Rectal smooth muscle tissue (tissue), 1 donor: ENCODE results near the gene CEBPZ.
"Not testable (repeated sequence)": the region's sequence is repeated elsewhere in the genome, so short reads cannot be mapped to it uniquely, and the experiment has no call there.

ENCODE experiments used
- H3K27ac ChIP-seq: one replicate; pipeline ENCODE4 v1.7.0; 2013; ENCODE audit warnings: low read depth, low read length, inconsistent platforms
- H3K27me3 ChIP-seq: one replicate; pipeline ENCODE4 v1.7.0; 2013; ENCODE audit warnings: low read length; ENCODE audit not compliant: control insufficient read depth, insufficient read depth
- H3K36me3 ChIP-seq: one replicate; pipeline ENCODE4 v1.7.0; 2013; ENCODE audit warnings: low read length; ENCODE audit not compliant: control insufficient read depth, insufficient read depth
- H3K4me1 ChIP-seq: one replicate; pipeline ENCODE4 v1.7.0; 2013; ENCODE audit warnings: low read length; ENCODE audit not compliant: control insufficient read depth, insufficient read depth
- H3K4me3 ChIP-seq: one replicate; pipeline ENCODE4 v1.7.0; 2013; ENCODE audit warnings: low read length
- H3K9ac ChIP-seq: one replicate; pipeline ENCODE4 v1.7.0; 2013; ENCODE audit warnings: low read length

The CEBPZ gene

GRCh38 chr2:37244017-37244416 lies 12.6 kb upstream of the CEBPZ start:
- H3K4me1 ChIP-seq = no peaks in the 10 kb centered on the region
- H3K27ac ChIP-seq = no peak overlapping the region
- no peak overlapping the region for H3K4me3 ChIP-seq
- no peak overlapping the region for H3K9ac ChIP-seq
- H3K36me3 ChIP-seq = peaks cover 17% of the 10 kb centered on the region
- no peaks in the 10 kb centered on the region for H3K27me3 ChIP-seq

GRCh38 chr2:37243435-37243834 lies 12.0 kb upstream of the CEBPZ start:
- H3K4me3 ChIP-seq = no peak overlapping the region
- H3K9ac ChIP-seq = no peak overlapping the region
- peaks cover 17% of the 10 kb centered on the region for H3K36me3 ChIP-seq
- no peaks in the 10 kb centered on the region for H3K4me1 ChIP-seq
- no peak overlapping the region for H3K27ac ChIP-seq
- H3K27me3 ChIP-seq = no peaks in the 10 kb centered on the region

- H3K4me3 ChIP-seq = peak overlapping the region; percentile 84
- H3K27ac ChIP-seq = peak overlapping the region; percentile 94
Observed at GRCh38 chr2:37232131-37232933, 936 bp upstream of the CEBPZ start.

GRCh38 chr2:37230581-37230980 lies 815 bp downstream of the CEBPZ start:
- H3K36me3 ChIP-seq = peaks cover 11% of the 10 kb centered on the region
- H3K27ac ChIP-seq = peak overlapping the region; percentile 94
- H3K4me3 ChIP-seq = peak overlapping the region; percentile 84
- no peaks in the 10 kb centered on the region for H3K27me3 ChIP-seq
- peak overlapping the region; percentile 49 for H3K9ac ChIP-seq
- H3K4me1 ChIP-seq = peaks cover 15% of the 10 kb centered on the region

More at GRCh38 chr2:37232131-37232933, 936 bp upstream of the CEBPZ start:
- Histone ChIP-seq H3K27me3 (no peaks in the 10 kb centered on the region), H3K4me1 (peaks cover 15% of the 10 kb centered on the region), H3K9ac (peak overlapping the region; percentile 95), H3K36me3 (peaks cover 14% of the 10 kb centered on the region)

- Histone ChIP-seq H3K36me3 (peaks cover 11% of the 10 kb centered on the region), H3K27me3 (no peaks in the 10 kb centered on the region), H3K9ac (no peak overlapping the region), H3K4me1 (peaks cover 15% of the 10 kb centered on the region), H3K27ac (no peak overlapping the region), H3K4me3 (no peak overlapping the region)
Observed at GRCh38 chr2:37228788-37229187, 2.6 kb downstream of the CEBPZ start.

- Histone ChIP-seq H3K27me3 (no peaks in the 10 kb centered on the region), H3K27ac (no peak overlapping the region), H3K4me1 (peaks cover 9% of the 10 kb centered on the region), H3K9ac (no peak overlapping the region), H3K4me3 (no peak overlapping the region), H3K36me3 (peaks cover 20% of the 10 kb centered on the region)
Observed at GRCh38 chr2:37226863-37227262, 4.5 kb downstream of the CEBPZ start.

GRCh38 chr2:37225129-37225528 lies 6.3 kb downstream of the CEBPZ start:
- not testable (repeated sequence) for H3K4me3 ChIP-seq, H3K9ac ChIP-seq, H3K27me3 ChIP-seq, H3K27ac ChIP-seq, H3K4me1 ChIP-seq
- H3K36me3 ChIP-seq = peaks cover 20% of the 10 kb centered on the region

- H3K9ac ChIP-seq = no peak overlapping the region
- no peaks in the 10 kb centered on the region for H3K4me1 ChIP-seq
- peaks cover 20% of the 10 kb centered on the region for H3K36me3 ChIP-seq
- H3K4me3 ChIP-seq = no peak overlapping the region
- H3K27ac ChIP-seq = no peak overlapping the region
- no peaks in the 10 kb centered on the region for H3K27me3 ChIP-seq
Observed at GRCh38 chr2:37224063-37224462, 7.3 kb downstream of the CEBPZ start.

- Histone ChIP-seq H3K9ac (no peak overlapping the region), H3K4me3 (no peak overlapping the region), H3K27ac (no peak overlapping the region), H3K36me3 (peaks cover 17% of the 10 kb centered on the region), H3K4me1 (no peaks in the 10 kb centered on the region), H3K27me3 (no peaks in the 10 kb centered on the region)
Observed at GRCh38 chr2:37223131-37223530, 8.3 kb downstream of the CEBPZ start.

- H3K4me1 ChIP-seq = no peaks in the 10 kb centered on the region
- H3K36me3 ChIP-seq = peaks cover 13% of the 10 kb centered on the region
- H3K27ac ChIP-seq = no peak overlapping the region
Observed at GRCh38 chr2:37219046-37219445, 12.3 kb downstream of the CEBPZ start.

GRCh38 chr2:37215250-37215649 lies 16.1 kb downstream of the CEBPZ start:
- peaks cover 10% of the 10 kb centered on the region for H3K36me3 ChIP-seq
- H3K27me3 ChIP-seq = no peaks in the 10 kb centered on the region
- H3K4me1 ChIP-seq = no peaks in the 10 kb centered on the region
- no peak overlapping the region for H3K9ac ChIP-seq
- H3K4me3 ChIP-seq = no peak overlapping the region
- no peak overlapping the region for H3K27ac ChIP-seq

More at GRCh38 chr2:37219046-37219445, 12.3 kb downstream of the CEBPZ start:
- Histone ChIP-seq H3K9ac (no peak overlapping the region), H3K27me3 (no peaks in the 10 kb centered on the region), H3K4me3 (no peak overlapping the region)

GRCh38 chr2:37211939-37212338 lies 19.5 kb downstream of the CEBPZ start:
- no peaks in the 10 kb centered on the region for H3K4me1 ChIP-seq
- no peak overlapping the region for H3K27ac ChIP-seq
- no peak overlapping the region for H3K9ac ChIP-seq
- peaks cover 23% of the 10 kb centered on the region for H3K36me3 ChIP-seq
- H3K4me3 ChIP-seq = no peak overlapping the region
- H3K27me3 ChIP-seq = no peaks in the 10 kb centered on the region

- Histone ChIP-seq H3K27me3 (no peaks in the 10 kb centered on the region), H3K4me1 (no peaks in the 10 kb centered on the region), H3K4me3 (no peak overlapping the region), H3K27ac (no peak overlapping the region), H3K9ac (no peak overlapping the region), H3K36me3 (peaks cover 20% of the 10 kb centered on the region)
Observed at GRCh38 chr2:37211212-37211611, 20.2 kb downstream of the CEBPZ start.
